GM21423 (cell line): ENCODE data around the gene TMEM201.
A peak's percentile ranks its signal among the peaks of the same experiment; 100 is the strongest.
"Not testable (repeated sequence)": the region's sequence is repeated elsewhere in the genome, so short reads cannot be mapped to it uniquely, and the experiment has no call there.

Source experiments
- ATAC-seq: cut with Tn5 transposase; IDR thresholded peaks from one replicate; pipeline ENCODE4 v1.9.1; 2021; ENCODE audit warnings: mild to moderate bottlenecking, moderate library complexity; ENCODE audit not compliant: unreplicated experiment

TMEM201 gene, protein sequence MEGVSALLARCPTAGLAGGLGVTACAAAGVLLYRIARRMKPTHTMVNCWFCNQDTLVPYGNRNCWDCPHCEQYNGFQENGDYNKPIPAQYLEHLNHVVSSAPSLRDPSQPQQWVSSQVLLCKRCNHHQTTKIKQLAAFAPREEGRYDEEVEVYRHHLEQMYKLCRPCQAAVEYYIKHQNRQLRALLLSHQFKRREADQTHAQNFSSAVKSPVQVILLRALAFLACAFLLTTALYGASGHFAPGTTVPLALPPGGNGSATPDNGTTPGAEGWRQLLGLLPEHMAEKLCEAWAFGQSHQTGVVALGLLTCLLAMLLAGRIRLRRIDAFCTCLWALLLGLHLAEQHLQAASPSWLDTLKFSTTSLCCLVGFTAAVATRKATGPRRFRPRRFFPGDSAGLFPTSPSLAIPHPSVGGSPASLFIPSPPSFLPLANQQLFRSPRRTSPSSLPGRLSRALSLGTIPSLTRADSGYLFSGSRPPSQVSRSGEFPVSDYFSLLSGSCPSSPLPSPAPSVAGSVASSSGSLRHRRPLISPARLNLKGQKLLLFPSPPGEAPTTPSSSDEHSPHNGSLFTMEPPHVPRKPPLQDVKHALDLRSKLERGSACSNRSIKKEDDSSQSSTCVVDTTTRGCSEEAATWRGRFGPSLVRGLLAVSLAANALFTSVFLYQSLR

DNA sequence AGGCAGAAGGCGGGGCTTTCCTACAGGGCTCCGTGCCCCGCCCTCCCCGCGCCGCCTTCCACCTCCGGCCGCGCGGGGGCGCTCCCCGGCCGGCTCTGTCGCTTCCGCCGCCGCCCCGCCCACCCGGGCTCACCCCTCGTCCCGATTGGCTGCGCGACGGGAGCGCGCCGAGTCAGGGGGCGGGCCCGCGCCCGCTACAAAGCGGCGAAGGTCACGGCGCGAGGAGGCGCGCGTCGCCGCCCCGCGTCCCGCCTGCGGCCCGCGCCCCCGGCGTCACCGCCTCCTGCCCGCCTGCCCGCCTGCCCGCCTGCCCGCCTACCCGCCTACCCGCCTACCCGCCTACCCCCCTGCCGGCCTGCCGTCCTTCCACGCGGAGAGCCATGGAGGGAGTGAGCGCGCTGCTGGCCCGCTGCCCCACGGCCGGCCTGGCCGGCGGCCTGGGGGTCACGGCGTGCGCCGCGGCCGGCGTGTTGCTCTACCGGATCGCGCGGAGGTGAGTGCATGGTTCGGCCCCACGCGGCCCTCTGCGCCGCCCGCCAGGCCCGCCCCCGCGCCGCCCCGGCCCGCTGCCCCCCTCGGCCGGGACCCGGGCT is at the start of gene TMEM201:
TMEM201 (plus strand) TSS at position 361 of the 593 bp plus-strand sequence; CDS start at position 381, 20 bp downstream.
- peak; percentile 76 for ATAC-seq

DNA sequence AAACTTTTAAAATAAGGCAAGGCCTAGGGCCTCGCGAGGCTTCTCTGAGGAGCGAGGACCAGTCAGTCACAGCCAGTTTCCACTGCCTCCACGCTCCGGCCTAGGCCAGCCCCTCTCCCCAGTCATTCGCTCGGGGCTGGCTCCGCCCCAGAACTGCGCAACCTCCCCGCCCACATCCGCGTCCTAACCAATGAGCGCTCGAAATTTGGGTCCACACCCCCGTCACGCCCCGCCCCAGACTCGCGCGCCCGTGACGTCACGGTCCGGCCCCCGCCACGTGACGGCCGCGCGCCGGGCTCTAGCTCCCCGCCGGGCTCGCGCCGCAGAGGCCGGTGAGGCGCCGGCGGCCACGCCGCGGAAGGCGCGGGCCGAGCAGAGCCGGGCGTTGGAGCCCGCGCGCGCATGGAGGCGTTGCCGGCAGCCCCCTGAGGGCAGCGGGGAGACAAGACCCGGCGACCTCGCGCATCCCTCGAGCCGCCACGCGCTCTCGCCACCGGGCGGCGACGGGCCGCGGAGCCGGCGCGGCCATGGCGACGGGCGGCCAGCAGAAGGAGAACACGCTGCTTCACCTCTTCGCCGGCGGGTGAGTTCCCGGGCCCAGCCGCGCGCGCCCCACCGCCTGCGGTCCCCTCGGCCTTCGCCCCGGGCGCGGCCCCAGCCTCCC is 49.4 kb upstream of the TMEM201 start, which contains the start of gene SLC25A33:
SLC25A33 (plus strand) TSS at position 301 of the 664 bp plus-strand sequence; CDS start at position 528, 227 bp downstream.
- ATAC-seq: peak; percentile 92

DNA sequence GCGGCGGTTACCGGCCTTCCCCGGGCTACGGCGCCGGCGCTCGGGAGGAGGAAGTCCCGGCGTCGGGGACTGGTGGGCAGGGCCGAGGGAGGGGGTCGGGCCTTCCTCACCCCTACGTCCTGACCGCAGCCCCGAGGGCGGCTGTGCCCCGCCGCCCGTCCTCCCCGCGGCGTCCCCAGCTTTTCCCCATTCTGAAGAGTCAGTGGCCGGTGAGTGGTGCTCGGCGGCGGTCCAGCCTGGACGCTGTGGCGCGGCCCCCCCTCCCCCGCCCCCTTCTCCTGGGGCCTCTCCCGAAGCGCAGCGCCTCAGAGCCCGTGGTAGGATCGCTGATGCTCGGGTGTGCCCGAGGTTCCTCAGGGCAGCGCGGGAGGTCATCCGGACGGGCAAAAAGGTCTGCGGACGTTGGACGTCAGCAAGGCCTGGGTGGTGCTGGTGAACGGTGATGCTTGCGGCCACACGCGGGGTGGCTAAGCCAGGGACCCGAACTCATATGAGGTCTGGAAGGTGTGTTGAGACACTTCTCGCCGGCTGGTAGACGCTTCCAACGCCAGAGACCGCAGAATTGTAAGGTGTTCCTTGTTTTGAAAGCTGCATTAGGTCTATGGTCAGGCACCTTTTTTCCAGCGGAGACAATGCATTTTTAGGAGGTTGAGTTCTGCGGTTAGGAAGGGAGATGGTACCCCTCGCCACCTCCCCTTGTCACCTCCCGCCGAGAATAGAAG is 48.7 kb upstream of the TMEM201 start:
- peak; percentile 40 for ATAC-seq

DNA sequence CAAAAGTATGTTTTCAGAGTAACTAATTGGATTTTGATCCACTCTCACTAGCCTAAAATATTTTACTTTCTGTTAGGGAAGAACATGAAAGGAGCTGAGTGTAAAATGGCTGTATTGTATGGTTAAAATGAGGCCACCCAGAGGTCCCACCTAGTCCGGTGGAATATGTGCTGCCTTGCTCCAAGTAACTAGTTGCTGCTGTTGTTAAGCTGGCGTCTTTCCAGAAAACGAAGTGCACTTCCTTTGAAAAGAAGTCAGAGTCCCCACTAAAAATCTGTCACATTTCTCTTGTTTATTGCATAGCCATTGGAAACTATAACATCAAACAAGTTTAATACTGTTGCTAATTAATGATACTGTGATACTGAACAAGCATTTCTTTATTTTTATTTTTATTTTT is 46.3 kb upstream of the TMEM201 start:
- ATAC-seq: no peak

- ATAC-seq: no peak
Observed at GRCh38 chr1:9544926-9545325, 43.8 kb upstream of the TMEM201 start.

GRCh38 chr1:9549955-9550546 is 38.7 kb upstream of the TMEM201 start:
- ATAC-seq: no peak

GRCh38 chr1:9551984-9552383 is 36.7 kb upstream of the TMEM201 start:
- no peak for ATAC-seq

DNA sequence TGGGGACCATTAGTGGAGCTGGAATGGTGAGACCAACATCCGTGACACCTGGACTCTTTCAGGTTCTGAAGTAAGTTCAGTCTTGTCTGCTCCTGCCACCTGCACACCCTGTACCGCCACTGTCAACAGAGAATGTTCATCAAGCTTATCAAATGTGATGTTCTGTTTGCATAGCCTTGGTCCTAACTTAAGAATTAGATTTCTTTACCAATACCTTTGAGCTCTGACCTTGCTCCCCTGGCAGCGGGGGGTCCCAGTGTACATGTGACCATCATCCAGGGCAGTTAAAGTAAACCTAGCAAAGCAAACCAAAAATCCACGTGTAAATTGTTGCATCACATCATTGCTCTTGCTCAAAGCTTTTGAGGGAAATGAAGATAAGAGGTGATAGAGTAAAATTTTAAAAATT is 35.0 kb upstream of the TMEM201 start:
- ATAC-seq: no peak

- no peak for ATAC-seq
Observed at GRCh38 chr1:9555942-9556341, 32.8 kb upstream of the TMEM201 start.

DNA sequence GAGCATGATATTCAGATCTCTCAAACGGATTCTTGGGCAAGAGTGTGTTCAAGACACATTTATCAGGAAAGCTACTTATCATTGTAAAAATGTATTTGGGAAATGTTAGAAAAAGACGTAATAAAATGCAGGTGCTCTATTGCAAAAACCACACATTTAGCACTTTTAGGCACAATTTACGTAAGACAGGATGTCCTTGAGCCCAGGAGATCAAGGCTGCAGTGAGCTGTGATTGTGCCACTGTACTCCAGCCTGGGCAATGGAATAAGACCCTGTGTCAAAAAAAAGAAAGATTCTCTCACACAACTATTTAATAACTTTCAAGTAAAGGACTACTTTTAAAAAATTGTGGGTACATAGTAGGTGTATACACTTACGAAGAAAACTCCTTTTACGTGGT is 31.1 kb upstream of the TMEM201 start:
- ATAC-seq: no peak

DNA sequence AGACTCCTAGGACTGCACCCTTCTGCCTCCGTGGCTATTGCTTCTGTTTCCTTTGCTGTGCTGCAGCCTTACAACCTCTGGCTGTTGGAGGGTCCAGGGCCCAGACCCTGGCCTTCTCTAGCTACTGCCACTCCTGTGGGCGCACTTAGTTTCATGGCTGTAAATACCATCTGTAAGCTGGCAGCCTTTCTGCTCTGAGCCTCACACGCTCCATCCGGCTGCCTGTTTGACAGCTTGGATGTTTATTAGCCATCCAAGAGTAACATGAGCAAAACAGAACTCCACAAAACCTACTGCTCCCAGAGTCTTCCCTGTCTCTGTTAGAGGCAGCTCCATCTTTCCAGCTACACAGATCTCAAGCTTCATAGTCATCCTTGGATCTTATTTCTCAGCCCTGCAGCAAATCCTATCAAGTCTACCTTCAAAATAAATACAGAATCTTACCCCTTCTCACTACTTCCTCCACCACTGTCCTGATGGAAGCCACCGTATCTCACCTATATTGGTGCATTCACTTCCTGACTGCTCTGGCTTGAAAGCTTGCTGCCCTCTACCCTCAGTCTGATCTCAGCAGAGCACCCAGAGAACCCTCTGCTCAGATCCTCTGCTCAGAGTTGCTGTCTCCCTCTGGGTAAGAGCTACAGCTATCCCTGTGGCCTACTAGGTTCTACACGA is 30.3 kb upstream of the TMEM201 start:
- no peak for ATAC-seq

- no peak for ATAC-seq
Observed at GRCh38 chr1:9558946-9559545, 29.7 kb upstream of the TMEM201 start.

DNA sequence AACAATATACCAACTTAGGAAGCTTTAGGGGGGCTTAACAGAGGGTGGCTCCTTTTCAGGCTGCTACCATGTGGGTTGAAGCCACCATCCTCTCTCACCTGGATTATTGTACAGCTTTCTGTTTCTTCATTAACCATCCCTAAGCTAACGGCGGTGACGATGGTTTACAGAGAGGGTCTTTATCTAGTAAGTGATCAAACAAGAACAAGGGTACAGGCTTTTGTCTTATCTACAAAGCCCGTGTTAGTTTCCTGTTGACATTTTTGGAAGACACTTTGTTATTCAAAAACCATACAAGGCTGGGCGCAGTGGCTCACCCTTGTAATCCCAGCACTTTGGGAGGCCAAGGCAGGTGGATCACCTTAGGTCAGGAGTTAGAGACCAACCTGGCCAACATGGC is 29.0 kb upstream of the TMEM201 start:
- no peak for ATAC-seq

- not testable (repeated sequence) for ATAC-seq
Observed at GRCh38 chr1:9560090-9560489, 28.6 kb upstream of the TMEM201 start.

- ATAC-seq: no peak
Observed at GRCh38 chr1:9561429-9561828, 27.3 kb upstream of the TMEM201 start.

DNA sequence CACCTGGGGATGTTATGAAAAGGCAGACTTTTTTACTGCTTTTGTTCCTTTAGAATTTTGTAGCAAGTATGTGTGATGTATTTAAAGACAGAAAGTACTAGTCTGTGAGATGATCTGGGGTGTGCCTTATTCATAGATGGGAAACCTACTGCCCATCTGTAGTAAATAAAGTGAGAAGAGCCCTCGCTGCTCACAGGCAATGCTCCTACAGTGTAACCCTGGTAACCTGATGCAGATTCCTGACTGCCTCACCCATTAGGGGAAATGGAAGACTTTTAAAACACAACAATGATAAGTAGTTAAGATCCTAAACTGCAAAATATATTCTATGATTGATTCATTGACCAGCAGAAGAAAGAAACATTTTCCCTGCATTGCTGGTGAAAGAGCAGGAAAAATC is 19.4 kb upstream of the TMEM201 start:
- ATAC-seq: no peak

DNA sequence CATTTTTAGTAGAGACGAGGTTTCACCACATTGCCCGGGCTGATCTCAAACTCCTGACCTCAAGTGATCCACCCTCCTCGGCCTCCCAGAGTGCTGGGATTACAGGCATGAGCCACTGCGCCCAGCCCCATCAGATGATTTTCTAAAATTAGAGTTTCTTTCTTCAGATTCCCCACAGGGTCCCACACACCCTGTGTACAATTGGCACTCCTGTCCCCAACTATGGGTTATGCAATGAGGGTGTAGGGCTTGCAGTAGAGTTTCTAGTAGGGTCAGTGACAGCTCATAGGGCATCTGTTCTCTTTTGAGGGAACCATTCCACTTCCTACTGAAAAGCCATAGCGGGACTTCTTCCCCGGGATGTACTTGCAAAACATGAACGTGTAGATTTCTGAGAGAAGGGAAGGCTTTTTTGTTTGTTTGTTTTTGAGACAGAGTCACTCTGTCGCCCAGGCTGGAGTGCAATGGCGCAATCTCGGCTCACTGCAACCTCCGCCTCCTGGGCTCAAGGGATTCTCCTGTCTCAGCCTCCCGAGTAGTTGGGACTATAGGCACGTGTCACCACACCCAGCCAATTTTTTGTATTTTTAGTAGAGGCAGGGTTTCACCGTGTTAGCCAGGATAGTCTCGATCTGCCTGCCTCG is 17.7 kb upstream of the TMEM201 start:
- ATAC-seq: not testable (repeated sequence)

DNA sequence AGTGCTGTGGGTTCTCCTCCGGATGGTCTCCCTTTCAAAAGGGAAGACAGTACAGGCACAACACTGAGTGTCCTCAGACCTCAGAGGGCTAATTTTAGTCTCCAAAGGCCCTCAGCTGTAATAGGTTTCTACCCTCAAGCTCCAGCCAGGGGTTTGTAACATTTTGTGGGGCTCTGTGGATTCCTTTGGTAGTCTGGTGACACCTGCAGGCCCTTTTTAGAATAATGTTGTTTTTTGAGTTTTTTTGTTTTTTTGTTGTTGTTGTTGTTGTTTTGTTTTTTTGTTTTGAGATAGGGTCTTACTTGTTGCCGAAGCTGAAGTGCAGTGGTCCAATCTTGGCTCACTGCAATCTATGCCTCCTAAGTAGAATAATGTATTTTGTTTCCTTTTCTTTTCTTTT is 15.0 kb upstream of the TMEM201 start:
- no peak for ATAC-seq

- no peak for ATAC-seq
Observed at GRCh38 chr1:9575486-9575885, 13.2 kb upstream of the TMEM201 start.
